IPS-NIHi11 (cell line): ENCODE data around the gene FLYWCH1.
A peak's percentile ranks its signal among the peaks of the same experiment; 100 is the strongest.

ENCODE experiments used
- DNase-seq: peaks from one replicate; pipeline ENCODE4 v3.0.0; 2012; ENCODE audit warnings: mixed read lengths, low spot score

FLYWCH1 gene

DNA sequence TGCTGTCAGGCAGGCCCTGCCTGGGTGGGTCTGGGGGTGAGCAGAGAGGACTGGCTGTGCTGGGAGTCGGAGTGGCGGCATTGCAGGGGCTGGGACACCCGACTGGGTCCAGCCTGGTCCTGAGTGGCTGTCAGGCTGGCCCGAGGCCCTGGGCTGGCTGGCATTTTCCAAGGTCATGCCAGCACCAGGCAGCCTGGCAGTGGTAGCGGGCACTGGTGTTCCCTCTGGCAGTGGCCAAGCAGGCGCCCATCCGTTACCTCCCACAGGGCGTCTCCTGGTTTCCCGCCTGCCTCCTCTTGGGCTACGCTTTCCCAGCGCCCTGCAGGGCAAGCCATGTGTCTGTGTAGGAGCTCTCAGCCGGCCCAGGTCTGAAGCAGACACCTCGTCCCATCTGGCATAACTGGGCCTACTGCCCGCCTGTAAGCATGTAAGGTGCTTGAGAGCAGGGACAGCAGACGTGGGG, 74.2 kb downstream of the FLYWCH1 start:
- no peak for DNase-seq

DNA sequence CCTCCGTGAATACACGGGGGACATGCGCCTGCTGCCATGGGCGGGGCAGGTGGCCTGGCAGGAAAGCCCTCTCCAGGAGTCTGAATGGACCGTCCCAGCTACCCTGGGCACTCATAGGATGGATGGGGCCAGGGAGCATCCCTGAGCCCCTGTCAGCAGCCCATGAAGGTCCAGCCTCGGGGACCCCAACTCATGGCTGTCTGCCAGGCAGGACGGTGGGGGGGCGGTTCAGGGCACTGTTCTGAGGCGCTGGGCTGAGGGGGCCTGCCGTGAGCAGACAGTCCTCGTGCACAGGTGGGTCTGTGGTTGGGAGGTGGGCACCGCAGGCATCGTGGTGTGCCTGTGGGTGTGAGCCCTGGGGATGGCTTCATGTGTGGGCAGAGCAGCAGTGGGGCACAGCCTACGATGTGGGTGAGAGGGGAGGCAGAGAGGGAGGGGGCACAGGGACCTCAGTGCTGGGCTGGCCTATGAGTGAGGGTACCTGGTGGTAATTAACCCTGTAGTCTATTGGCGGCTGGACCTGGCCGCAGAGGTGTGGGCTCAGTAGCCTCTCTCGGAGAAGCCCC, 75.0 kb downstream of the FLYWCH1 start:
- peak; percentile 5 for DNase-seq

DNA sequence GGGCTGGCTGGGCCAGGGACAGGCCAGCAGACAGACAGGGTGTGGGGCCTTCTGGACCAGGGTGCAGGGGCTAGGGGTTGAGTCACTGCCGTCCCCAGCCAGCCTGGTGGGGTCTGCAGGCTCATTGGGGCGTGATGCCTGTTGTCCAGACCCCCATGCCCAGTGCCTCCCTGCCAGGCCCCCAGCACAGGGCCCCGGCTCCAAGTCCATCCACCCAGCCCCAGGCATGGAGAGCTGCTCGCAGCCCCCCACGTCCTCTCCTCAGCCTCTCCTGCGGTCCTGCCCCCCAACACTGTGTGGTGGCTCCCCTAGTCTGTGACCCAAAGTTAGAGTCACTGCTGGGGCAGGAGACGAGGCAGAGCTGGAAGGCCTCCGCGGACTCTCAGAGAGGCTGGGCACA, 75.6 kb downstream of the FLYWCH1 start:
- DNase-seq = peak; percentile 5

DNA sequence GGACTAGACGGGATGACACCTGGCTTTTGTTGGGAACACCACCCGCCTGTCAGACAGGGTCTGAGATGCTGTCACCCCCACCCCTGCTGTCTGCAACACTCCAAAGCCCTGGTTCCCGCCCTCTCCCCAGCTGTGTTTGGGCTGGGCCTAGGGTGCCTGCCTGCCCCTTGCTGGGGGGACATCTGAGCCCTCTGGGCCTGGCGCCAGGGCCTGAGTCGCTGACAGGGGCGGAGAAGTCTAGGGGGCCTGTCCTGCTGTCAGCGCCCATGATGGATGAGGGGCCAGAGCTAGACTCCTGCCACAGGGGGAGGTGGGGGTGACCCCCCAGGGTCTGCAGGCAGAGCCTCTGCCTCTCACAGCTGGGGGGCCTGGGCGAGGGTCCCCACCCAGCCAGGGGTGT, 76.1 kb downstream of the FLYWCH1 start:
- DNase-seq = peak; percentile 35

DNA sequence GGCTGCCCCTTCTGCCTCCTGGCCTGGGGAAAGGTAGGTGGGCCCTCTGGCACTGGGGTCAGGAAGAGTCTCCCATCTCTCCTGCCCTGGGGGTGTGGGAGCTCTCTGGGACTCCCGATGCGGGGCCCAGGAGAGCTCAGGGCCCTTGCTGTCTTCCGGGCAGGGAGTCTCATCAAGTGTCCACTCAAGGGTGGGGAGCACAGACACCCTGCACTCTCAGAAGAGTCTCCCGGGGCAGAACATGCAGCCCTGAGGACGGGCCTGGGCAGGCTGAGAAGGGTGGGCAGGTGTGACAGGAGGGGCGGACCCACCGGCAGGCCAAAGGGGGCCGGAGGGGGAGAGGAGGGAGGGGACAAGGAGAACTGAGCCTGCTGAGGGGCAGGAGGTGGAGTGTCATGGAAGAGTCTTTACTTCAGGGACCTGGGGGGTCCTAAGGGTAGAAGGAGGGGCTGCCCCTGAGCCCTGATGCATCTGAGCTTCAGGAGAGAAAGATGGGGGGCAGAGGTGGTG, 76.9 kb downstream of the FLYWCH1 start:
- DNase-seq = peak; percentile 40

DNA sequence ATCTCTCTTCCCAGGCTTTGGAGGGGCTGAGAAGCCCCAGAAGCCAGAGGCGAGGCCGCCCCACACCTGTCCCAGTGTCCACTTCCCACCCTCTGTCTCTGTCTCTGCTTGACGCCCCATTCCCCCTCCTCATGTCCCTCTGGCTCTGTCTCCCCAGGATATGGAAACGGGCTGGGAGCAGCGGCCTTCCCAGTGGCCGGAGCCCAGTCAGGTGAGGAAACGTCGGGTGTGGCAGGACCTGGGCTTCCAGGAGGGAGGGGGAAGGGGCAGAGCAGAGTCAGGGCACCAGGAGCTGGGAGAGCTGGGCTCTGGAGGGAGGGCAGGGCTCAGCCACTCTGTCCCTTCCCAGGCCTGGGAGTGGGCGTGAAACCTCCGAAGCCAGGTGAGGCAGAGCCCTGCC, 79.2 kb downstream of the FLYWCH1 start:
- DNase-seq = peak; percentile 53

DNA sequence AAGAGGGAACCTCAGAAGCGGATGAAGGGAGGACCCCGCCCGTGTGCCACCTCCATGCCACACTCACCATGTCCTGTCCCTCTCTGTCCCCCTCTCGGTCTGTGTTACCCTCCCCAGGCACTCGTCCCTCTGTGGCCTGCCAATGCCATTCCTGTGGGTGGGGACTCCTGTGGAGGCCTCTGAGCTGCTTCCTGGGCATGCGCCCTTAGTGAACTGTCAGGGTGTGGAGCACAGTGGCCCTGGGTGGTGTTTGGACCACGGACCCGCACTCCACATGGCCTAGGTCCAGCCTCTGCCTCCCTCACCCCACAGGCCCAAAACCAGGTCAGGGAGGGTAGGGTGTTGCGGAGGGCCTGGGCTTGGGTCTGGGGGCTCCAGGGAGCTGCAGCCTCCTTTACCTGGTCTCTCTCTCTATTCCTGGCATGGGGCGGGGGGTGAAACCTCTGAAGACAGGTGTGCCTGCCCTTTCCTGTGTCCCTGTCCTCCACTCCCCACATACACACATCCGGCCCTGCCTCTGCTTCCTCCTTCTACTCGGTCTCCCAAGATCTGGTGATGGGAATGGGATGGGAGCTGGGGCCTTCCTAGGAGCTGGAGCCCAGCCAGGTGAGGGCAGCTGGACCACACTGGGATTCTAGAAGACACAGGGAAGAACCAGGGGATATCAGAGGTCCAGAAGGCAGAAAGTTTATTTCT, 80.0 kb downstream of the FLYWCH1 start:
- DNase-seq = no peak

DNA sequence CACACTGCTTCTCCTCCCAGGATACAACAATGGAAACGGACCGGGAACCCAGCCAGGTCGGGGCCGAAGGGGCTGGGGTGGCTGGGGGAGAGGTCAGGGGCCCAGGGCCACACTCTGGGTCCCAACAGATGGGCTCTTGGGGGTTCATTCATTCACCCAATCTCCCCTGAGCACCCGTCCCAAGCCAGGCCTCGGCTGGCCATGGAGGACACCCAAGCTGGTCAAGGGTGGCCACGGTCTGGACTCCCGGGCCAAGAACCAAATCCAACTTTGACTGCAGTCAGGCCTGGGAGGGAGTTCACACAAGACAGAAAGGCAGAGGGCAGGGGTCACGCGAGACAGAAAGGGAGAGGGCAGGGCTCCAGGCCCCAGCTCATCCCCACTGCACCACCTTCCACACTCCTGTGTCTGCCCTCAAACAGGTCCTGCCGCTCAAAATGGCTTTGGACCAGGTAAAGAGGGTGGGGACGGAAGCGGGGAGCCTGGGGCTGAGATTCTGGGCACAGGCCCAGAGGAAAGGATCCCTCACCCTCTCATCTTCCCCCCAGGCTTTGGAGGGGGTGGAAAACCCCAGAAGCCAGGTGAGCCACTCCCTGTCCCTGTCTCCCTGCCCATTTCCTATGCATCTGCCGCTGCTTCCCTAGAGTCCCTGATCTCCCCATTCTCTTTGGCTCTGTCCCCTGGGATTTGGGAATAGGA, 80.8 kb downstream of the FLYWCH1 start:
- DNase-seq = no peak

DNA sequence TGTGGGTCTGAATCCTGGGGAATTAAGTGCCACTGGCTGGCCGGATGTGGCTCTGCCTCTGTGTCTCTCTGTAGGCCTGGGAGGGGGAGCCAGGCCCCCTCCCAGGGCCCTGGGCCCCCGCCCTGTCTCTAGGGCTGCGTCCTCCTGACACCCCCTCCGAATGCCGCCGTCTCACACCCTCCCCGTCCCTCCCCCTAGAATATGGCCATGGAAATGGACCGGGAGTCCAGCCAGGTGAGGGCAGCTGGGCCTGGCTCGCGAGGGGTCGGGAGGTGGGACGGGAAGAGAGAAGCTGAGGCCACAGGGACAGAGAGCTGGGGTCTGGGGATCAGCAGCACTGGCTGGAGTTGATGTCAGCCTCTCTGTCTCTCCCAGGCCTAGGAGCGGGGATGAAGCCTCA, 84.6 kb downstream of the FLYWCH1 start:
- DNase-seq = peak; percentile 18

DNA sequence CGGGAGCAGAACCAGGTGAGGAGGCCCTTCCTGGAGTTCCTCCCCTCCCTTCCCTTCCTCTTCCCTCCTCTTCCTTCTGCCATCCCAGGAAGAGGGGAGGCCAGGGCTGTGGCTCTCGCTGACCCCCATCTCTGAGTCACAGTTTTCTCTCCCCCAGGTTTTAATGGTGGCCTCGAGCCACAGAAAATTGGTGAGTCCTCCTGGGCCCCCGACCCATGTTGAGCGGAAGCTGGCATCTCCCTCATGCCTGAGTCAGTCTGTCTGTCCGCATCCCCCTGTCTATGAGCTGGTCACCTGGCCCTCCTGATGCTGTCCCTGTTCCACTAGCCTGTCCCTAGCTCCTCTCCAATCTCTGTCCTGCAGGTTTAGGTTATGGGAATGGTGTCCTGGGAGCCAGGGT, 88.2 kb downstream of the FLYWCH1 start:
- no peak for DNase-seq

DNA sequence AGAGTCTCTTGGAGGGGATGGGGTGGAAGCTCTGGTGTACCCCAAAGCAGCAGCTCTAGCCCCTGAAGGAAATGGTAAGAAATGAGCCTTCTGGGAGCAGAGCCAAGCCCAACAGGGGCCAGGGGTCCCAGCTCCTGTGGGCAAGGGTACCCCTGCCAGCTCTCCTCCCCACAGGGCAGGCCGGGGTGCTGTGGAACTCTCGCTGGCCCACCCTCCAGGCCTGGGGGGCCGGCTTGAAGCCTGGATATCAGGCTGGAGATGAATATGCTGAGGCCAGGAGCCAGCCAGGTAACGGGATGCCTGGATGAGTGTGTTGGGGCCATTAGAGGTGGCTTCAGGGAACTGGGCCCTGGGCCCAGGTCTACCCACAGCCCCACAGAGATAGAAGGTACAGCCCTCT, 88.8 kb downstream of the FLYWCH1 start:
- no peak for DNase-seq
